H1 (cell line): ENCODE data around the gene EPB41L2. TPM values are rescaled to one million over a fixed set of nuclear protein-coding genes. Genes with fewer than 3 reads are reported as not detected.

Experiments used
- CTCF ChIA-PET: fragments of 300-600 bp; sonication (Branson Sonifier 250); formaldehyde crosslinking; loops from one replicate; lab custom pipeline; 2021; ENCODE audit not compliant: partially characterized antibody; lab: Charles Lee
- POLR2A ChIA-PET: fragments of 300-600 bp; sonication (Branson Sonifier 250); formaldehyde crosslinking; loops from one replicate; lab custom pipeline; 2021; ENCODE audit warnings: inconsistent platforms; ENCODE audit not compliant: partially characterized antibody; lab: Charles Lee
- DNase-seq, 2 experiments: peaks; one replicate each; pipeline versions ENCODE4 v3.0.0 to v3.0.0-alpha.2; 2010 to 2022; ENCODE audit warnings: low spot score in 2 of 2, low read depth in 1 of 2, mixed read lengths in 1 of 2
- FAIRE-seq: peaks from 2 replicates; lab custom pipeline; 2011; peaks lifted over from hg19 to GRCh38; lab: Jason Lieb, UNC
- H2AFZ ChIP-seq: 2 replicates; pipeline ENCODE4 v1.8.1; 2012; ENCODE audit warnings: low read length, inconsistent platforms
- H2AK5ac ChIP-seq: 2 replicates; pipeline ENCODE4 v1.6.1; 2013; ENCODE audit warnings: low read depth, low read length
- H2BK120ac ChIP-seq: replicated peaks from 2 replicates; pipeline ENCODE3; 2013; ENCODE audit warnings: low read depth, low read length, inconsistent platforms
- H2BK12ac ChIP-seq: 2 replicates; pipeline ENCODE4 v1.6.1; 2013; ENCODE audit warnings: low read depth, low read length
- H2BK15ac ChIP-seq: 2 replicates; pipeline ENCODE4 v1.6.1; 2013; ENCODE audit warnings: low read length
- H2BK20ac ChIP-seq: 2 replicates; pipeline ENCODE4 v1.6.1; 2013; ENCODE audit warnings: low read length
- H2BK5ac ChIP-seq: 2 replicates; pipeline ENCODE4 v1.6.1; 2013; ENCODE audit warnings: low read depth, low read length
- H3K14ac ChIP-seq: 2 replicates; pipeline ENCODE4 v1.6.1; 2013; ENCODE audit warnings: inconsistent platforms; ENCODE audit not compliant: insufficient read length
- H3K18ac ChIP-seq: 2 replicates; pipeline ENCODE4 v1.6.1; 2013; ENCODE audit warnings: low read length; ENCODE audit errors: extremely low read depth
- H3K23ac ChIP-seq: 2 replicates; pipeline ENCODE4 v1.6.1; 2013; ENCODE audit warnings: inconsistent platforms; ENCODE audit not compliant: insufficient read length
- H3K23me2 ChIP-seq: 2 replicates; pipeline ENCODE4 v1.6.1; 2013; ENCODE audit warnings: low read depth, low read length
- H3K27ac ChIP-seq: 2 replicates; pipeline ENCODE4 v1.6.1; 2011; ENCODE audit warnings: low read depth, low read length, inconsistent platforms
- H3K27me3 ChIP-seq, 4 experiments: replicated peaks in 1 of 4; 1 replicate in 1 of 4; 2 replicates in 3 of 4; pipeline versions ENCODE4 v1.6.1 to v1.8.1; 2011 to 2013; ENCODE audit warnings: low read length in 3 of 4, mild to moderate bottlenecking in 3 of 4, inconsistent platforms in 2 of 4, mixed read lengths in 2 of 4, moderate library complexity in 1 of 4; ENCODE audit not compliant: control insufficient read depth in 3 of 4, insufficient read depth in 3 of 4; ENCODE audit errors: extremely low read depth in 1 of 4
- H3K36me3 ChIP-seq, 4 experiments: 2 replicates each; pipeline versions ENCODE4 v1.6.1 to v1.8.1; 2011 to 2013; ENCODE audit warnings: mild to moderate bottlenecking in 4 of 4, low read length in 3 of 4, moderate library complexity in 2 of 4, control low read depth in 1 of 4, inconsistent platforms in 1 of 4; ENCODE audit not compliant: insufficient read depth in 4 of 4, control insufficient read depth in 2 of 4
- H3K4ac ChIP-seq: replicated peaks from 2 replicates; pipeline ENCODE3; 2013; ENCODE audit warnings: low read length, low read depth, mixed read lengths, inconsistent platforms; ENCODE audit not compliant: insufficient read length
- H3K4me1 ChIP-seq, 4 experiments: replicated peaks in 1 of 4; 1 replicate in 1 of 4; 2 replicates in 3 of 4; pipeline versions ENCODE4 v1.6.1 to v1.8.1; 2011 to 2013; ENCODE audit warnings: low read length in 3 of 4, inconsistent platforms in 2 of 4, mixed read lengths in 1 of 4; ENCODE audit not compliant: insufficient read depth in 4 of 4, control insufficient read depth in 3 of 4
- H3K4me2 ChIP-seq, 2 experiments: 2 replicates each; pipeline versions ENCODE4 v1.6.1 to v1.8.1; 2011 to 2013; ENCODE audit warnings: low read depth in 2 of 2, low read length in 2 of 2, control low read depth in 1 of 2, inconsistent platforms in 1 of 2, mild to moderate bottlenecking in 1 of 2; ENCODE audit not compliant: insufficient read depth in 1 of 2
- H3K4me3 ChIP-seq, 4 experiments: fragments of 200-600, 300-600 bp in 1 of 4; sonication (generic), shearing (Covaris generic), sonication (Bioruptor Twin) in 1 of 4; 2 replicates each; pipeline versions ENCODE4 v1.5.1 to v1.8.1; 2011 to 2016; ENCODE audit warnings: low read length in 4 of 4, low read depth in 3 of 4, control low read depth in 2 of 4, inconsistent platforms in 2 of 4, mild to moderate bottlenecking in 2 of 4, mixed read lengths in 1 of 4, moderate library complexity in 1 of 4; ENCODE audit not compliant: insufficient read depth in 2 of 4; ENCODE audit errors: extremely low read depth in 1 of 4
- H3K56ac ChIP-seq: replicated peaks from 2 replicates; pipeline ENCODE3; 2013; ENCODE audit warnings: low read depth, mild to moderate bottlenecking, mixed read lengths, low read length, inconsistent platforms; ENCODE audit not compliant: insufficient read length
- H3K79me1 ChIP-seq: 2 replicates; pipeline ENCODE4 v1.6.1; 2013; ENCODE audit warnings: low read depth, low read length, control low read depth
- H3K79me2 ChIP-seq, 2 experiments: 2 replicates each; pipeline versions ENCODE4 v1.6.1 to v1.8.1; 2012 to 2013; ENCODE audit warnings: low read length in 2 of 2, mild to moderate bottlenecking in 2 of 2, inconsistent platforms in 1 of 2; ENCODE audit not compliant: insufficient read depth in 2 of 2, control insufficient read depth in 1 of 2
- H3K9ac ChIP-seq, 4 experiments: replicated peaks in 1 of 4; 1 replicate in 1 of 4; 2 replicates in 3 of 4; pipeline versions ENCODE4 v1.6.1 to v1.8.1; 2011 to 2013; ENCODE audit warnings: low read depth in 3 of 4, low read length in 3 of 4, control low read depth in 2 of 4, mild to moderate bottlenecking in 2 of 4, moderate library complexity in 2 of 4, inconsistent platforms in 1 of 4; ENCODE audit errors: extremely low read depth in 1 of 4
- H3K9me3 ChIP-seq, 2 experiments: 2 replicates each; pipeline versions ENCODE4 v1.6.1 to v1.8.1; 2012 to 2013; ENCODE audit warnings: mild to moderate bottlenecking in 2 of 2, moderate library complexity in 2 of 2, control low read depth in 1 of 2, inconsistent platforms in 1 of 2, low read depth in 1 of 2, low read length in 1 of 2, mixed read lengths in 1 of 2; ENCODE audit not compliant: insufficient read depth in 2 of 2
- H4K20me1 ChIP-seq, 2 experiments: replicated peaks in 1 of 2; 2 replicates each; pipeline versions ENCODE3 to v1.8.1; 2011 to 2013; ENCODE audit warnings: inconsistent platforms in 2 of 2, low read length in 2 of 2, mild to moderate bottlenecking in 1 of 2; ENCODE audit not compliant: insufficient read depth in 2 of 2, control insufficient read depth in 1 of 2
- H4K5ac ChIP-seq: 2 replicates; pipeline ENCODE4 v1.6.1; 2013; ENCODE audit warnings: low read length, low read depth, mixed read lengths, inconsistent platforms; ENCODE audit not compliant: insufficient read length
- H4K8ac ChIP-seq: 2 replicates; pipeline ENCODE4 v1.8.0; 2013; ENCODE audit warnings: mild to moderate bottlenecking, moderate library complexity, low read length, inconsistent platforms; ENCODE audit not compliant: insufficient read depth; ENCODE audit errors: extremely low read depth
- H4K91ac ChIP-seq: replicated peaks from 2 replicates; pipeline ENCODE3; 2013; ENCODE audit warnings: low read length, mixed read lengths, inconsistent platforms; ENCODE audit not compliant: insufficient read length
- SIX5 ChIP-seq: IDR thresholded peaks from 2 replicates; pipeline ENCODE4 v1.6.1; 2011; ENCODE audit warnings: mild to moderate bottlenecking, low read depth, low read length
- TEAD4 ChIP-seq: IDR thresholded peaks from 2 replicates; pipeline ENCODE4 v1.6.1; 2012; ENCODE audit warnings: low read depth, low read length, inconsistent platforms, mixed read lengths
- WGBS, 2 experiments: shearing (Covaris generic) in 1 of 2; methylation state at CpG; one replicate each; pipeline versions ENCODE4 v1.1.6 to v1.1.7; 2013 to 2015; ENCODE audit warnings: low lambda C conversion rate in 2 of 2, mixed read lengths in 2 of 2, inconsistent platforms in 1 of 2, low coverage in 1 of 2, missing lambda C conversion rate in 1 of 2; ENCODE audit not compliant: insufficient replicate concordance in 2 of 2, insufficient coverage in 1 of 2, insufficient read length in 1 of 2; ENCODE audit errors: extremely low coverage in 1 of 2, missing lambda C conversion rate in 1 of 2; 5-methylcytosine and 5-hydroxymethylcytosine counted together
- polyA plus RNA-seq, 7 experiments: library from polyadenylated mRNA; depleted of rRNA in 3 of 7; stranded (reverse) in 5 of 7; unstranded in 2 of 7; fragments of >200 nt in 5 of 7; fragments of 200-250 nt in 2 of 7; gene quantifications; 1 replicate in 5 of 7; 2 replicates in 1 of 7; 4 replicates in 1 of 7; pipeline versions ENCODE4 v1.2.1 to v1.2.3, GENCODE V29; 2011 to 2013; ENCODE audit warnings: missing spikeins in 2 of 7, mixed read lengths in 2 of 7
- total RNA-seq: library from RNA; stranded (reverse); fragmentation: NEBNext Ultra II Directional; extraction: Animal tissue kit (Norgen Biotek cat#: 25700); gene quantifications from 2 replicates; pipeline ENCODE4 v1.2.1, GENCODE V29; 2021

EPB41L2 gene
- total and polyA plus RNA-seq, 2 of the 8 experiments (the other 6 are each of a cell fraction or from before 2014, with no cell fraction given), result 22.5 to 123 TPM

DNA sequence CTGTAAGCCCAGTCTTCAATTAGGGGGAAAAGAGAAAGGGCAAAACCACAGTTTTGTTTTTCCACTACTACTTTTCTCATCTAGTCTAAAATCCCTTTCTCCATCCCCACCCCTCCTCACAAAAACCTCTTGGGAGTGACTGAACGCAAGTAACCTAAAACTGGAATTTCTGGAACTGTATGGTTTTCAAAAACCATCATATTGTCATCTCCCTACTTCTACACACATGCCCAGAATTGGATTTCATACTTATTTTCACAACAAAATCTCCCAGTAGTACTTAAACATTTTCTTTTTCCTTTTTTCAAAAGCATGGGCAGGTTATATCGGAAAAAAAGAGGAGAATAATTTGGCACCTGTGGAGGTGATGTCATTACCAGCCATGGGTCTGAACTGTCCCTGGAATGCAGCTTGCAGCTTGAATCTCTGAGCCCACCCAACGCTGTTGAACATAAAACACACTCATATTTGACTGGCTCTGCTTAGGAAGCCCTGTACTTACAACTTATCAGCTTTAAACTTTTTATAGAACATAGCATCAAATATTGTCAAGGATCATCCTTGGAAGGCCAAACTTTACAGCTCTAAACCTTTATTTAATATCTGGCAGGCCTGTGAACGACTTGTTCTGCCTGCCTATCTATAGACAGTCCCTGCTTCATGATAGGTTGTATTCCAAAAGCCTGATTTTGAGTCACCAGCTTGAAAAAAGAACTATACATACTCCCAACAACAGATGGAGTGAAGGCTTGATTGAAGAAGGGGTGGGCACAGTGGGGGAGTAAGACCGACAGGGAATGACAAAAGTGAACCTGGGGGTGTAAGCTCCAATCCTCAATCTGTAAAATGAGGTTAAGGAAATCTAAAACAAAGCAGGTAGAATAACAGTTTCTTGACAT is 59.3 kb downstream of the EPB41L2 start:
- WGBS, 2 experiments, result 75% methylated on average over 5 of the region's 5 CpGs; no CpG with 5 or more reads in 1 of the 2 experiments
- Histone ChIP-seq H2AK5ac (no peak overlapping the region), H2BK5ac (no peak overlapping the region), H3K27me3 (no peaks in the 10 kb centered on the region), H3K4ac (no peak overlapping the region), H2BK12ac (no peak overlapping the region), H4K5ac (no peak overlapping the region), H3K56ac (no peak overlapping the region), H2BK15ac (no peak overlapping the region), H4K20me1 (no peaks in the 10 kb centered on the region), H3K9ac (no peak overlapping the region), H3K23ac (no peak overlapping the region), H3K4me3 (no peak overlapping the region), H4K8ac (no peak overlapping the region), H3K4me1 (peaks cover 7 to 11% (median 9%) of the 10 kb centered on the region in 4 experiments; a peak in 6 of 7 replicates), H4K91ac (no peak overlapping the region), H3K14ac (no peak overlapping the region), H3K27ac (no peak overlapping the region), H3K9me3 (peaks cover 19 to 22% of the 10 kb centered on the region in 2 experiments), H3K18ac (no peak overlapping the region), H3K79me2 (peaks cover 0 to 63% of the 10 kb centered on the region in 2 experiments; a peak in 3 of 4 replicates), H3K23me2 (0 out of 2 replicates have a peak, but pooled peaks cover 2% of the 10 kb centered on the region), H2BK120ac (no peak overlapping the region), H3K79me1 (peaks cover 5% of the 10 kb centered on the region), H2AFZ (no peak overlapping the region), H3K4me2 (no peak overlapping the region), H2BK20ac (no peak overlapping the region), H3K36me3 (peaks cover 0 to 4% (median 0%) of the 10 kb centered on the region in 4 experiments; a peak in 2 of 8 replicates)
- ChIA-PET POLR2A (interaction anchor here (0.8 to 0.9 kb wide), 2 partner anchors 12 to 916 kb away, joined by 3 read pairs; no protein-coding TSS in a partner anchor), CTCF (interaction anchor here (1.4 kb wide), 1 partner anchor 8 kb away, joined by 3 read pairs; no protein-coding TSS in a partner anchor)
- no peak for DNase-seq
- TF ChIP-seq TEAD4, result peak; percentile 46; the same call in 1 of the 2 replicates
- no peak for TF ChIP-seq SIX5
- no peak for FAIRE-seq
